ENCODE data around the gene TMEM150B.

The TMEM150B gene

DNA sequence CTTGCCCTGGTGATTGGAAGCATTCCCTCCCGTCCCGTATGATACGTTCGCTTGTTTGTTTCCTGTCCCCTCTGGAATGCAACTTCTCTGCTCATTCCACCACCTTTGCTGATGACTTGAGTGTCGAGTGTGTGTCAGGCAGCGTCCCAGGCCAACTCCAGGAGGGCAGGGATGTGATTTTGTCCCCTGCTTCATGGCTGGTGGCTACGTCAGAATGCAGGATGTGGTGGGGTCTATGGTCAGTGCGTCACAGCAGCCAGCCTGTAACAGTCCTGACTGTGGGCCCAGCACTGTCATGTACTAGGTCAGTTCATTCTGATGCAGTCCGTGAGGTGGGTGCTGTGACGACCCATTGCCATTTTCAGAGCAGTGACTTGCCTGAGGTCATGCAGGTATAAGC, 25.1 kb downstream of the TMEM150B start:
- no peak overlapping the region for H3K4me3 ChIP-seq (ENCODE audit: low read depth, low read length)
- TF ChIP-seq, protein P1, sequence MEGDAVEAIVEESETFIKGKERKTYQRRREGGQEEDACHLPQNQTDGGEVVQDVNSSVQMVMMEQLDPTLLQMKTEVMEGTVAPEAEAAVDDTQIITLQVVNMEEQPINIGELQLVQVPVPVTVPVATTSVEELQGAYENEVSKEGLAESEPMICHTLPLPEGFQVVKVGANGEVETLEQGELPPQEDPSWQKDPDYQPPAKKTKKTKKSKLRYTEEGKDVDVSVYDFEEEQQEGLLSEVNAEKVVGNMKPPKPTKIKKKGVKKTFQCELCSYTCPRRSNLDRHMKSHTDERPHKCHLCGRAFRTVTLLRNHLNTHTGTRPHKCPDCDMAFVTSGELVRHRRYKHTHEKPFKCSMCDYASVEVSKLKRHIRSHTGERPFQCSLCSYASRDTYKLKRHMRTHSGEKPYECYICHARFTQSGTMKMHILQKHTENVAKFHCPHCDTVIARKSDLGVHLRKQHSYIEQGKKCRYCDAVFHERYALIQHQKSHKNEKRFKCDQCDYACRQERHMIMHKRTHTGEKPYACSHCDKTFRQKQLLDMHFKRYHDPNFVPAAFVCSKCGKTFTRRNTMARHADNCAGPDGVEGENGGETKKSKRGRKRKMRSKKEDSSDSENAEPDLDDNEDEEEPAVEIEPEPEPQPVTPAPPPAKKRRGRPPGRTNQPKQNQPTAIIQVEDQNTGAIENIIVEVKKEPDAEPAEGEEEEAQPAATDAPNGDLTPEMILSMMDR (IDR thresholded peaks at IDR 0.05; ENCODE audit: insufficient read depth, low read depth, low read length, missing control alignments): no peak

DNA sequence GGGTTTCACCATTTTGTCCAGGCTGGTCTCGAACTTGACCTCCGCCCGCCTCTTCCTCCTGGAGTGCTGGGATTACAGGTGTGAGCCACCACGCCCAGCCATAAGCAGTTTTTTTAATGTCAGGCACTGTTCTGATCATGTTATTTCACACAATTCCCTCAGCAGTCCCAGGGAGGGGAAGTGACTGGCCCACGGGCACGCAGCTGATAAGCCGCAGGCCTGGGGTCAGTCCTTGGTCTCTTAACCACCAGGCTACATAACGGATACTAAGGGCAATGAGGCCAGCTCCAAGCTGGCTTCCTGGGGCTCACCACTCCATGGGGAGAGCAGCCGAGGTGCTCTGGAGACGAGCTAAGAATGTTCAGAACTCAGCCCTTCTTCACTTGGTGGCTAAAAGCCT, 27.9 kb downstream of the TMEM150B start:
- H3K4me3 ChIP-seq (ENCODE audit: low read depth, low read length): no peak overlapping the region
- no peak for DNase-seq (ENCODE audit: low read depth)
- TF ChIP-seq, protein P1 (IDR thresholded peaks at IDR 0.05; ENCODE audit: insufficient read depth, low read depth, low read length, missing control alignments): no peak

More for the DNA sequence above, 25.1 kb downstream of the TMEM150B start:
- no peak for DNase-seq (ENCODE audit: low read depth)

DNA sequence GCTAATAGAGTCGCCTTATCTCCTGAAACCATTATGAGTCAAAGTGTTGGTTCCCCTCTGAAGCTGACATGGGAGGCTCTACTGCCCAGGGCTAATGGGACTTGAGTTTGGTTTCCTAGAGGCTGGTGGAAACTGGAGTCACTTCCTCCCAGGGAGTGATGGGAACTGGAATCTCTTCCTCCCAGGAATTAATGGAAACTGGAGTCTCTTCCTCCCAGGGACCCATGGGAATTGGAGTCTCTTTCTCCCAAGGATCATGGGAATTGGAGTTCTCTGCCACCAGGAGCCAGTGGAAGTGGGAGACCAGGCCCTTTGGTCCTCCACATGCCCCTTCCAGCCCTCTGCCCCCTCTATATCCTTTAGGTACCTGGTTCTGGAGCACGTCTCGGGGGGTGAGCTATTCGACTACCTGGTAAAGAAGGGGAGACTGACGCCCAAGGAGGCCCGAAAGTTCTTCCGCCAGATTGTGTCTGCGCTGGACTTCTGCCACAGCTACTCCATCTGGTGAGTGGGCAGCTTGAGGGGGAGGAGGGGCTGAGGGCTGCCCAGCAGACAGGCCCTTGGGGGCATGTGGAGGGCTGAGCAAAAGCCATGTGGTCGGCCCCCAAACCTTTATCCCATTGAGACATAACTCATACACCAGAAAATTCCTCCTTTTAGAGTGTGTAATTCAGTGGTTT, 35.9 kb downstream of the TMEM150B start:
- H3K4me3 ChIP-seq (ENCODE audit: low read depth, low read length): no peak overlapping the region
- DNase-seq (ENCODE audit: low read depth): no peak
- TF ChIP-seq, protein P1 (IDR thresholded peaks at IDR 0.05; ENCODE audit: insufficient read depth, low read depth, low read length, missing control alignments): no peak

DNA sequence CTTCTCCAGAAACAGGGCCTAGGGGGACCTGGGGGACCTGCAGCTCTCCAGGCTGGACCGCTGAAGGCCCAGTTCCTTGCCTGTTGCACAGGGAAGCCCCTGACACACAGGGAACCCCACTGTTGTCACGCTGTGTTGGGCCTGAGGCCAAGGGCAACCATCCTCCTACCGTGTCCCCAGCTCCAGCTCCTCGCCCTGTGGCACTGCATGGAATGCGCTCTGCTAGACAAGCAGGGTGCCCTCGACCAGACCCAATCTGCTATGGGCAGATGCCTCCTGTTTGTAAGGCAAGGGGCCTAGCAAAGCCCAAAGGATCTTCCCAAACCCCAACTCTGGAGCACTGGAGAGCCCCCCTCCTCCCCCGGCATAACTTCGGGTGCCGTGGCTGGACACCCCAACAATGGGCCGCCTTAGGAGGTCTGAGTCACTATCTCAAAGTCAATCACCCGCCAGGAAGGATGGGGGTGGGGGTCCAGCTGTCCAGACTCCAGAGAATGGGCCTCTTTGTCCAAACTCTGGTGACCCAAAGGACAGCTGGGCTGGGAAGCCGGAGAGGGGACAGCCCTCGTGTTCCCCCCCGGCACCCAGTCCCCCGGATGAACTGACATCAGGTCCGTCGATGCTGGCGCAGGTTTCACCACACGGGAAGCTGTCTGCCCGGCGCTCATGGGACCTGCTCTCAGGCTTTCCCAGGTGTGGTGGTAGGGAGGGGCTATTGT, 37.6 kb downstream of the TMEM150B start:
- no peak overlapping the region for H3K4me3 ChIP-seq (ENCODE audit: low read depth, low read length)
- TF ChIP-seq, protein P1 (IDR thresholded peaks at IDR 0.05; ENCODE audit: insufficient read depth, low read depth, low read length, missing control alignments): no peak

DNA sequence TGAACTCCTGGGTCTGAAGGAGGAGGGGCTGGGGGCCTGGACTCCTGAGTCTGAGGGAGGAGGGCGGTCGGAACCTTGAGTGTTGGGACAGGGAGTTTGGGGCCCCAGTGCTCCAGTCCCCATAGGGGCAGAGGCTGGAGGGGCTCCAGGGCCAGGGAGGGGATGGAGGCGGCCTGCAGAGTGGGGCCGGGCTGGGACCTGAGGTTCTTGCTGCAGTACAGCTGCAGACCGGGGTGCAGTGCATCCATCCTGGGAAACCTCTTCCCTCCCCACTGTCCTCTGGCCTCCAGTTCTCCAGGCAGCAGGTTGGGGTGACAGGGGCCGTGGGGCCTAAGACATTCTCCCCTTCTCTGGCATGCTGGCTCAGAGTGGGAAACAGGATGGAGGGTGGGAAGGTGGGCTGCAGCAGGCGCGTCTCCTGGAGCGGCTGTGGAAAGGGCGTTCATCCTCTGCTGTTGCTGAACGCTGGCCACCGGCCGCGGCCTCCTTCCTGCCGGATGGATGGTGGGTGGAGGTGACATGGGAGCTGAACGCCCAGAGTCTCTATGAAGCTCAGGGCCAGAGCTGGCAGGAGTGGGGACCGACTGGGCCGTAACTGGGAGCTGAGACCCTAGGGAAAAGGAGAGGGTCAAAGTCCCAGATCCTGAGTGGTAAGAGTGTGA, 39.8 kb downstream of the TMEM150B start:
- H3K4me3 ChIP-seq (ENCODE audit: low read depth, low read length): no peak overlapping the region

More for the DNA sequence above, 37.6 kb downstream of the TMEM150B start:
- no peak for DNase-seq (ENCODE audit: low read depth)

DNA sequence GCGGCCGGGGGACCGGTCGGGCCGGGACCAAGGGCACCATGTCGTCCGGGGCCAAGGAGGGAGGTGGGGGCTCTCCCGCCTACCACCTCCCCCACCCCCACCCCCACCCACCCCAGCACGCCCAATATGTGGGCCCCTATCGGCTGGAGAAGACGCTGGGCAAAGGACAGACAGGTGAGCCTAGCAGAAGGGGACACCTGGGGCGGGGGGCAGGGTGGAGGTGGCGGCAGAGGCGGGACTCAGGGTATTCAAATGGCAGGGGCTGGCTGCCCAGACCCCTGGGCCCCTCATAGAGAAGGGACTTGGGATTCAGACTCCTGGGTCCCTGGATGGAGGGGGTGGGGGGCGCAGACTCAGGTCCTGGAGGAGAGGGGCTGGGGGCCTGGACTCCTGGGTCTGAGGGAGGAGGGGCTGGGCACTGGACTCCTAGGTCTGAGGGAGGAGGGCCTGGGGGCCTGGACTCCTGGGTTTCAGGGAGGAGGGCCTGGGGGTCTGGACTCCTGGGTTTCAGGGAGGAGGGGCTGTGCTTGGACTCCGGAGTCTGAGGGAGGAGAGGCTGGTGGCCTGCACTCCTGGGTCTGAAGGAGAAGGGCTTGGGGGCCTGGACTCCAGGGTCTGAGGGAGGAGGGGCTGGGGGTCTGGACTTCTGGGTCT, 40.6 kb downstream of the TMEM150B start:
- DNase-seq (ENCODE audit: low read depth): no peak
- no peak overlapping the region for H3K4me3 ChIP-seq (ENCODE audit: low read depth, low read length)
- TF ChIP-seq, protein P1 (IDR thresholded peaks at IDR 0.05; ENCODE audit: insufficient read depth, low read depth, low read length, missing control alignments): no peak

More for the DNA sequence above, 39.8 kb downstream of the TMEM150B start:
- TF ChIP-seq, protein P1 (IDR thresholded peaks at IDR 0.05; ENCODE audit: insufficient read depth, low read depth, low read length, missing control alignments): no peak
- no peak for DNase-seq (ENCODE audit: low read depth)

Data from GM12865 (cell line).